A673 (cell line): ENCODE data around the gene LSM2.
"Not testable (repeated sequence)": the region's sequence is repeated elsewhere in the genome, so short reads cannot be mapped to it uniquely, and the experiment has no call there.

Experiments
- EZH2 ChIP-seq: fragments of 200-600 bp; sonication (generic); IDR thresholded peaks from 2 replicates; pipeline ENCODE4 v1.6.1; 2017; ENCODE audit warnings: borderline replicate concordance, low read depth, mild to moderate bottlenecking, mixed read lengths, antibody characterized with exemption, low read length; ENCODE audit not compliant: poor library complexity, severe bottlenecking
- TF ChIP-seq, protein P1 (sequence below): fragments of 300-800, 200-600 bp; sonication (generic); conservative IDR thresholded peaks from 2 replicates; pipeline ENCODE4 v1.5.1; 2017; ENCODE audit warnings: low read depth, mild to moderate bottlenecking, antibody characterized with exemption, low read length, moderate library complexity, mixed read lengths

DNA sequence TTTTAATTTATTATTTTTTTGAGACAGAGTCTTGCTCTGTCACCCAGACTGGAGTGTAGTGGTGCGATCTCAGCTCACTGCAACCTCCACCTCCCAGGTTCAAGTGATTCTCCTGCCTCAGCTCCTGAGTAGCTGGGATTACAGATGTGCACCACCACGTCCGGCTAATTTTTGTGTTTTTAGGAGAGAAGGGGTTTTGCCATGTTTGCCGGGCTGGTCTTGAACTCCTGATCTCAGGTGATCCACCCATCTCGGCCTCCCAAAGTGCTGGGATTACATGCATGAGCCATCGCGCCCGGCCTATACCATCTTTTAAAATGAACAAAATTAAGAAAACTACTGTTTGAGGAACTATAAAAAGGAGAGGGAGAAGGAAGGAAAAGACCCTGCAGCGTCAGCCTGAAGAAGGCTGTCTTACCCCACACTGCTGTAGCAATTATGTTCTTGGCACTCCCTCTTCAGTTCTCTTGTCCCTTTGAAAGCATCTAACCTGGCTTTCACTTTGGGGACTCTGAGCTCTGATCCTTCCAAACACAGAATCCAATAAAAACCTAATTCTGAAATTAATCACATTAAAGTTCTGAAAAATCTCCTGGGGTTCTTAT lies 16.9 kb upstream of the LSM2 start:
- TF ChIP-seq, protein P1, sequence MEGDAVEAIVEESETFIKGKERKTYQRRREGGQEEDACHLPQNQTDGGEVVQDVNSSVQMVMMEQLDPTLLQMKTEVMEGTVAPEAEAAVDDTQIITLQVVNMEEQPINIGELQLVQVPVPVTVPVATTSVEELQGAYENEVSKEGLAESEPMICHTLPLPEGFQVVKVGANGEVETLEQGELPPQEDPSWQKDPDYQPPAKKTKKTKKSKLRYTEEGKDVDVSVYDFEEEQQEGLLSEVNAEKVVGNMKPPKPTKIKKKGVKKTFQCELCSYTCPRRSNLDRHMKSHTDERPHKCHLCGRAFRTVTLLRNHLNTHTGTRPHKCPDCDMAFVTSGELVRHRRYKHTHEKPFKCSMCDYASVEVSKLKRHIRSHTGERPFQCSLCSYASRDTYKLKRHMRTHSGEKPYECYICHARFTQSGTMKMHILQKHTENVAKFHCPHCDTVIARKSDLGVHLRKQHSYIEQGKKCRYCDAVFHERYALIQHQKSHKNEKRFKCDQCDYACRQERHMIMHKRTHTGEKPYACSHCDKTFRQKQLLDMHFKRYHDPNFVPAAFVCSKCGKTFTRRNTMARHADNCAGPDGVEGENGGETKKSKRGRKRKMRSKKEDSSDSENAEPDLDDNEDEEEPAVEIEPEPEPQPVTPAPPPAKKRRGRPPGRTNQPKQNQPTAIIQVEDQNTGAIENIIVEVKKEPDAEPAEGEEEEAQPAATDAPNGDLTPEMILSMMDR = not testable (repeated sequence)
- not testable (repeated sequence) for TF ChIP-seq EZH2
